Measurements from ENCODE around the gene TCF12.

TCF12 gene

GRCh38 chr15:56944485-56944884 is 26.0 kb downstream of the TCF12 start:
- no peak overlapping the region for H2AFZ ChIP-seq (ENCODE audit: low read length)
- peaks cover 95% of the 10 kb centered on the region for H3K79me2 ChIP-seq (ENCODE audit: insufficient read depth, low read length)
- H3K9ac ChIP-seq (ENCODE audit: low read length) = no peak overlapping the region
- no peaks in the 10 kb centered on the region for H3K27me3 ChIP-seq (ENCODE audit: insufficient read depth, low read length)
- H3K4me2 ChIP-seq (ENCODE audit: low read length) = no peak overlapping the region
- H4K20me1 ChIP-seq (ENCODE audit: insufficient read depth, low read length) = no peaks in the 10 kb centered on the region
- peaks cover 9% of the 10 kb centered on the region; the same call in 1 of the 2 replicates for H3K9me3 ChIP-seq (ENCODE audit: low read length)
- no peaks in the 10 kb centered on the region for H3K9me2 ChIP-seq (ENCODE audit: low read depth, low read length)
- no peak for TF ChIP-seq EZH2 (IDR thresholded peaks at IDR 0.05; ENCODE audit: borderline replicate concordance, low read length)
- TF ChIP-seq, protein P1, sequence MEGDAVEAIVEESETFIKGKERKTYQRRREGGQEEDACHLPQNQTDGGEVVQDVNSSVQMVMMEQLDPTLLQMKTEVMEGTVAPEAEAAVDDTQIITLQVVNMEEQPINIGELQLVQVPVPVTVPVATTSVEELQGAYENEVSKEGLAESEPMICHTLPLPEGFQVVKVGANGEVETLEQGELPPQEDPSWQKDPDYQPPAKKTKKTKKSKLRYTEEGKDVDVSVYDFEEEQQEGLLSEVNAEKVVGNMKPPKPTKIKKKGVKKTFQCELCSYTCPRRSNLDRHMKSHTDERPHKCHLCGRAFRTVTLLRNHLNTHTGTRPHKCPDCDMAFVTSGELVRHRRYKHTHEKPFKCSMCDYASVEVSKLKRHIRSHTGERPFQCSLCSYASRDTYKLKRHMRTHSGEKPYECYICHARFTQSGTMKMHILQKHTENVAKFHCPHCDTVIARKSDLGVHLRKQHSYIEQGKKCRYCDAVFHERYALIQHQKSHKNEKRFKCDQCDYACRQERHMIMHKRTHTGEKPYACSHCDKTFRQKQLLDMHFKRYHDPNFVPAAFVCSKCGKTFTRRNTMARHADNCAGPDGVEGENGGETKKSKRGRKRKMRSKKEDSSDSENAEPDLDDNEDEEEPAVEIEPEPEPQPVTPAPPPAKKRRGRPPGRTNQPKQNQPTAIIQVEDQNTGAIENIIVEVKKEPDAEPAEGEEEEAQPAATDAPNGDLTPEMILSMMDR (IDR thresholded peaks at IDR 0.05; ENCODE audit: low read length) = no peak
- no peak overlapping the region for H3K27ac ChIP-seq (ENCODE audit: low read depth, low read length, poor library complexity, severe bottlenecking)
- H3K4me1 ChIP-seq (ENCODE audit: insufficient read depth, low read length, severe bottlenecking) = peaks cover 28% of the 10 kb centered on the region
- peaks cover 64% of the 10 kb centered on the region for H3K36me3 ChIP-seq (ENCODE audit: insufficient read depth, low read length)
- H3K4me3 ChIP-seq (ENCODE audit: low read depth, low read length, poor library complexity, severe bottlenecking) = no peak overlapping the region
- peaks cover 9% of the 10 kb centered on the region; the same call in 1 of the 2 replicates for H3F3A ChIP-seq (ENCODE audit: insufficient read depth, low read length)

GRCh38 chr15:56946150-56946549 is 27.7 kb downstream of the TCF12 start:
- H3K4me1 ChIP-seq (ENCODE audit: insufficient read depth, low read length, severe bottlenecking) = peaks cover 19% of the 10 kb centered on the region
- H3K9ac ChIP-seq (ENCODE audit: low read length) = no peak overlapping the region
- no peak overlapping the region for H3K4me3 ChIP-seq (ENCODE audit: low read depth, low read length, poor library complexity, severe bottlenecking)
- H3K4me2 ChIP-seq (ENCODE audit: low read length) = no peak overlapping the region
- H3K9me2 ChIP-seq (ENCODE audit: low read depth, low read length) = no peaks in the 10 kb centered on the region
- H3K36me3 ChIP-seq (ENCODE audit: insufficient read depth, low read length) = peaks cover 70% of the 10 kb centered on the region
- no peaks in the 10 kb centered on the region for H4K20me1 ChIP-seq (ENCODE audit: insufficient read depth, low read length)
- no peak overlapping the region for H3K27ac ChIP-seq (ENCODE audit: low read depth, low read length, poor library complexity, severe bottlenecking)
- peaks cover 96% of the 10 kb centered on the region for H3K79me2 ChIP-seq (ENCODE audit: insufficient read depth, low read length)
- H2AFZ ChIP-seq (ENCODE audit: low read length) = no peak overlapping the region
- H3F3A ChIP-seq (ENCODE audit: insufficient read depth, low read length) = peaks cover 9% of the 10 kb centered on the region; the same call in 1 of the 2 replicates
- H3K27me3 ChIP-seq (ENCODE audit: insufficient read depth, low read length) = no peaks in the 10 kb centered on the region
- H3K9me3 ChIP-seq (ENCODE audit: low read length) = peaks cover 9% of the 10 kb centered on the region; the same call in 1 of the 2 replicates
- TF ChIP-seq EZH2 (IDR thresholded peaks at IDR 0.05; ENCODE audit: borderline replicate concordance, low read length) = no peak
- TF ChIP-seq, protein P1 (IDR thresholded peaks at IDR 0.05; ENCODE audit: low read length) = no peak

- TF ChIP-seq EZH2 (IDR thresholded peaks at IDR 0.05; ENCODE audit: borderline replicate concordance, low read length) = no peak
- TF ChIP-seq, protein P1 (IDR thresholded peaks at IDR 0.05; ENCODE audit: low read length) = no peak
- Histone ChIP-seq H3K9me3 (ENCODE audit: low read length) (peaks cover 9% of the 10 kb centered on the region; the same call in 1 of the 2 replicates), H3K79me2 (ENCODE audit: insufficient read depth, low read length) (peaks cover 99% of the 10 kb centered on the region), H3K36me3 (ENCODE audit: insufficient read depth, low read length) (peaks cover 74% of the 10 kb centered on the region), H3K27ac (ENCODE audit: low read depth, low read length, poor library complexity, severe bottlenecking) (no peak overlapping the region), H3K27me3 (ENCODE audit: insufficient read depth, low read length) (no peaks in the 10 kb centered on the region), H4K20me1 (ENCODE audit: insufficient read depth, low read length) (no peaks in the 10 kb centered on the region), H3K9me2 (ENCODE audit: low read depth, low read length) (no peaks in the 10 kb centered on the region), H3K4me1 (ENCODE audit: insufficient read depth, low read length, severe bottlenecking) (peaks cover 4% of the 10 kb centered on the region), H2AFZ (ENCODE audit: low read length) (no peak overlapping the region), H3K4me3 (ENCODE audit: low read depth, low read length, poor library complexity, severe bottlenecking) (no peak overlapping the region), H3K9ac (ENCODE audit: low read length) (no peak overlapping the region), H3K4me2 (ENCODE audit: low read length) (no peak overlapping the region), H3F3A (ENCODE audit: insufficient read depth, low read length) (peaks cover 9% of the 10 kb centered on the region; the same call in 1 of the 2 replicates)
Observed at GRCh38 chr15:56948000-56948763, 29.7 kb downstream of the TCF12 start.
